Astrocyte of the cerebellum (primary cell): ENCODE results near the gene EIF4G3.
"Not testable (repeated sequence)": the region's sequence is repeated elsewhere in the genome, so short reads cannot be mapped to it uniquely, and the experiment has no call there.

ENCODE experiments used
- DNase-seq: peaks from one replicate; pipeline ENCODE4 v3.0.0-alpha.2; 2011; ENCODE audit warnings: low read depth
- H3K4me3 ChIP-seq: 2 replicates; pipeline ENCODE4 v1.5.1; 2011; ENCODE audit warnings: mild to moderate bottlenecking, low read depth, low read length, moderate library complexity
- CTCF ChIP-seq: IDR thresholded peaks from 2 replicates; pipeline ENCODE4 v1.5.1; 2012; ENCODE audit warnings: low read length, low read depth, moderate library complexity, mild to moderate bottlenecking; ENCODE audit errors: missing control alignments
- in situ Hi-C: cut with HindIII; loops from 2 replicates; pipeline ENCODE4 v1.10.0; 2017; ENCODE audit warnings: low sequenced_read_pairs

Gene EIF4G3

GRCh38 chr1:20819818-20820217, 356.9 kb downstream of the EIF4G3 start:
- no peak for DNase-seq
- in situ Hi-C loops: no loop called here
- no peak for TF ChIP-seq CTCF
- no peak overlapping the region for H3K4me3 ChIP-seq

GRCh38 chr1:20814534-20814871, 362.2 kb downstream of the EIF4G3 start:
- H3K4me3 ChIP-seq: no peak overlapping the region
- DNase-seq: no peak
- no peak for TF ChIP-seq CTCF
- in situ Hi-C loops: no loop called here

- DNase-seq: no peak
- no peak overlapping the region for H3K4me3 ChIP-seq
- in situ Hi-C loops: no loop called here
- no peak for TF ChIP-seq CTCF
These were observed 364.8 kb downstream of the EIF4G3 start for GRCh38 chr1:20811916-20812315.

- in situ Hi-C loops: no loop called here
- no peak for DNase-seq
- no peak for TF ChIP-seq CTCF
- no peak overlapping the region for H3K4me3 ChIP-seq
These were observed 383.5 kb downstream of the EIF4G3 start for GRCh38 chr1:20793236-20793635.

GRCh38 chr1:20792196-20792595, 384.5 kb downstream of the EIF4G3 start:
- TF ChIP-seq CTCF: no peak

GRCh38 chr1:20790785-20791184, 385.9 kb downstream of the EIF4G3 start:
- no peak for DNase-seq
- TF ChIP-seq CTCF: no peak
- H3K4me3 ChIP-seq: no peak overlapping the region
- in situ Hi-C loops: no loop called here

More at GRCh38 chr1:20792196-20792595, 384.5 kb downstream of the EIF4G3 start:
- DNase-seq: peak; percentile 87
- H3K4me3 ChIP-seq: no peak overlapping the region
- in situ Hi-C loops: no loop called here

- H3K4me3 ChIP-seq, DNase-seq, in situ Hi-C loops: not testable (repeated sequence)
These were observed 387.1 kb downstream of the EIF4G3 start for GRCh38 chr1:20789598-20789997.
